Heart left ventricle (tissue), 13 donors: Measurements from ENCODE around the gene C17orf67.

Experiments
- POLR2A ChIP-seq, 2 donors: fragments of 450-650 bp; IDR thresholded peaks; one replicate each; pipeline ENCODE4 v1.6.1; 2017; ENCODE audit warnings: antibody characterized with exemption in 2 of 2, mild to moderate bottlenecking in 2 of 2, moderate library complexity in 2 of 2
- TF ChIP-seq, protein P1 (sequence below), 12 donors: fragments of 200-600 bp; sonication (generic) in 4 of 12; IDR thresholded peaks; one replicate each; pipeline versions ENCODE4 v1.5.0 to v1.8.0; 2018 to 2022; ENCODE audit warnings: antibody characterized with exemption in 12 of 12, mild to moderate bottlenecking in 5 of 12
- donor health status: ischemic (EF 13 %, LVEDD 7.1; RV severe dilation, severe dysfunction).
- donor health status: DM: no; HTN: yes; CAD: no.
- donor health status: DM: no; HTN: no; CAD: no.
- donor health status: ischemic (EF 25% LVEDD 6.9; RV normal size, moderate dysfunction).
- donor health status: ischemic (EF 25% LVEDD 5.7; RV mildly dilated, moderate dysfunction).
- donor health status: ischemic (EF 35%, LVEDD 5.7; RV mildly dilated, moderate dysfunction).
- donor health status: nonischemic (EF 11% LVEDD 7.7; RV severe dilation, severe dysfunction).
- donor health status: DM: yes; HTN: yes; CAD: no.
- donor health status: PGD.
- donor health status: ischemic (EF 29% LVEDD 5.4; RV normal size, mild dysfunction).
- donor health status: nonischemic (EF 23%, LVEDD 6.1; RV moderate dilation, normal function).

DNA sequence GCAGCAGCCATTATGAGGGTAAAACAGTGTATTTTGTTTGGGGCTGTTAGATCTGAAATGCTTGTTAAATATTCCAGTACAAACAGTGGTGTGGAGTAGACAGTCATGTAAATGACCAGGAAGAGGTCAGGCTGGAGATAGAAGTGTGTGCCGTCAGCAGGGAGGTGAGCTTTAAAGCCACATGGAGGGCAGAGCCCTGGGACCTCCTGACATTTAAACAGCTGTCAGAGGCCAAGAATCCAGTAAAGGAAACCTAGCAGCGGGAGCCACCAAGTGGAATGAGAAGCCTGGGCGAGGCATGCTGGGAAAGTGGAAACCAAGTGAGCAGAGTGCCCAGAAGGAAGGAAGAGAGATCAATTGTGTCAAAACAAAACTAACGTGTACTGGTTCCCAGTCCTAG, 26.8 kb downstream of the C17orf67 start:
- TF ChIP-seq, protein P1, sequence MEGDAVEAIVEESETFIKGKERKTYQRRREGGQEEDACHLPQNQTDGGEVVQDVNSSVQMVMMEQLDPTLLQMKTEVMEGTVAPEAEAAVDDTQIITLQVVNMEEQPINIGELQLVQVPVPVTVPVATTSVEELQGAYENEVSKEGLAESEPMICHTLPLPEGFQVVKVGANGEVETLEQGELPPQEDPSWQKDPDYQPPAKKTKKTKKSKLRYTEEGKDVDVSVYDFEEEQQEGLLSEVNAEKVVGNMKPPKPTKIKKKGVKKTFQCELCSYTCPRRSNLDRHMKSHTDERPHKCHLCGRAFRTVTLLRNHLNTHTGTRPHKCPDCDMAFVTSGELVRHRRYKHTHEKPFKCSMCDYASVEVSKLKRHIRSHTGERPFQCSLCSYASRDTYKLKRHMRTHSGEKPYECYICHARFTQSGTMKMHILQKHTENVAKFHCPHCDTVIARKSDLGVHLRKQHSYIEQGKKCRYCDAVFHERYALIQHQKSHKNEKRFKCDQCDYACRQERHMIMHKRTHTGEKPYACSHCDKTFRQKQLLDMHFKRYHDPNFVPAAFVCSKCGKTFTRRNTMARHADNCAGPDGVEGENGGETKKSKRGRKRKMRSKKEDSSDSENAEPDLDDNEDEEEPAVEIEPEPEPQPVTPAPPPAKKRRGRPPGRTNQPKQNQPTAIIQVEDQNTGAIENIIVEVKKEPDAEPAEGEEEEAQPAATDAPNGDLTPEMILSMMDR (IDR thresholded peaks at IDR 0.05), result no peak
- no peak for TF ChIP-seq POLR2A (IDR thresholded peaks at IDR 0.05)
